Measurements from ENCODE around the gene CHRDL1. TPM values are rescaled to one million over a fixed set of nuclear protein-coding genes. Genes with fewer than 3 reads are reported as not detected.

Gene CHRDL1
- total RNA-seq, 1 donor from 2014 or later: 4.8 TPM

DNA sequence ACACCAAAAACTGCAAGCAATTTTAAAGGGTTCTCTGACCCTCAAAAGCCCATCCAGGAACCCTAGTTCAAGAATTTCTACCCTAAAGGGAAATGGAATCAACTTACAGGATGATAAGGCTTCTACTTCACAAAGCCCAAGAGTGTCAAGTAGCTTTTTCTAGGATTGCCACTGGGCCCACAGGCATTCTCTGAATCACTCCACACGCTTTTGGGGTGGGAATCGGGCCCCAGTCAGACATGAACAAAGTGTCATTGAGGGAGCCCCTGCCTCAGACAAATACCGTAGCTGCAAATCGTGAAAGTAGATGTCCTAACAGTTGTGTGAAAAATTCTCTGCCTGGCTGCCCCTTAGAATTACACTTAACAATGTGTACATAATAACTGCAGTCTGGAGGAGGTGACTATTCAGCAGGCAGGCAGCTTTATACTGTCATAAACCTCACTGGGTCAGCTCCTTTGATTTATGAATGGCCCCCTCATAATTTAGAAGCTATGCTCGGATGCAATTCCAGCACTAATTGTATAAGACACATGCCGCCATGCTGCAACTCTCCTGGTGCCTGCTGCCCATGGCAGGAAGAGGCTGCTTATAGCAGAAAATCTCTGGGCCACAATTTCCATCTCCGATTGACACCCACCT is 36.7 kb downstream of the CHRDL1 start:
- no peaks in the 10 kb centered on the region for H3K9me3 Mint-ChIP-seq (ENCODE audit: unreplicated experiment)
- Histone ChIP-seq H4K20me1 (ENCODE audit: insufficient read depth, low read length) (no peaks in the 10 kb centered on the region), H3K27ac (ENCODE audit: low read depth, low read length) (peak overlapping the region; percentile 66), H3K79me2 (ENCODE audit: insufficient read depth, low read length) (no peaks in the 10 kb centered on the region), H3K4me1 (ENCODE audit: insufficient read depth, low read length) (peaks cover 10% of the 10 kb centered on the region), H3K4me3 (ENCODE audit: insufficient read depth, low read depth, low read length) (no peak overlapping the region), H2AFZ (ENCODE audit: low read depth, low read length) (no peak overlapping the region), H3K27me3 (ENCODE audit: insufficient read depth, low read length) (no peaks in the 10 kb centered on the region), H3K9ac (ENCODE audit: low read length) (no peak overlapping the region), H3K4me2 (ENCODE audit: low read length) (peak overlapping the region; percentile 36), H3K9me3 (ENCODE audit: insufficient read depth, low read depth, low read length) (no peaks in the 10 kb centered on the region), H3K36me3 (ENCODE audit: insufficient read depth, low read length) (no peaks in the 10 kb centered on the region)
- no peak for TF ChIP-seq EZH2 (IDR thresholded peaks at IDR 0.05; ENCODE audit: insufficient read depth, low read length)
- TF ChIP-seq, protein P1, sequence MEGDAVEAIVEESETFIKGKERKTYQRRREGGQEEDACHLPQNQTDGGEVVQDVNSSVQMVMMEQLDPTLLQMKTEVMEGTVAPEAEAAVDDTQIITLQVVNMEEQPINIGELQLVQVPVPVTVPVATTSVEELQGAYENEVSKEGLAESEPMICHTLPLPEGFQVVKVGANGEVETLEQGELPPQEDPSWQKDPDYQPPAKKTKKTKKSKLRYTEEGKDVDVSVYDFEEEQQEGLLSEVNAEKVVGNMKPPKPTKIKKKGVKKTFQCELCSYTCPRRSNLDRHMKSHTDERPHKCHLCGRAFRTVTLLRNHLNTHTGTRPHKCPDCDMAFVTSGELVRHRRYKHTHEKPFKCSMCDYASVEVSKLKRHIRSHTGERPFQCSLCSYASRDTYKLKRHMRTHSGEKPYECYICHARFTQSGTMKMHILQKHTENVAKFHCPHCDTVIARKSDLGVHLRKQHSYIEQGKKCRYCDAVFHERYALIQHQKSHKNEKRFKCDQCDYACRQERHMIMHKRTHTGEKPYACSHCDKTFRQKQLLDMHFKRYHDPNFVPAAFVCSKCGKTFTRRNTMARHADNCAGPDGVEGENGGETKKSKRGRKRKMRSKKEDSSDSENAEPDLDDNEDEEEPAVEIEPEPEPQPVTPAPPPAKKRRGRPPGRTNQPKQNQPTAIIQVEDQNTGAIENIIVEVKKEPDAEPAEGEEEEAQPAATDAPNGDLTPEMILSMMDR (IDR thresholded peaks at IDR 0.05; ENCODE audit: insufficient read depth, low read depth, low read length): no peak
- H3K4me1 Mint-ChIP-seq (ENCODE audit: low read depth, unreplicated experiment): peaks cover 9% of the 10 kb centered on the region
- no peak overlapping the region for H3K27ac Mint-ChIP-seq (ENCODE audit: unreplicated experiment)
- H3K36me3 Mint-ChIP-seq (ENCODE audit: low read depth, unreplicated experiment): no peaks in the 10 kb centered on the region
- no peaks in the 10 kb centered on the region for H3K27me3 Mint-ChIP-seq (ENCODE audit: low read depth, unreplicated experiment)
- DNase-seq (ENCODE audit: low read depth): peak; percentile 46
- FAIRE-seq: no peak
- H3K4me3 Mint-ChIP-seq (ENCODE audit: unreplicated experiment): no peak overlapping the region

- Mint-ChIP-seq H3K4me1 (ENCODE audit: low read depth, unreplicated experiment) (peaks cover 9% of the 10 kb centered on the region), H3K9me3 (ENCODE audit: unreplicated experiment) (no peaks in the 10 kb centered on the region), H3K36me3 (ENCODE audit: low read depth, unreplicated experiment) (no peaks in the 10 kb centered on the region), H3K27ac (ENCODE audit: unreplicated experiment) (no peak overlapping the region), H3K4me3 (ENCODE audit: unreplicated experiment) (no peak overlapping the region), H3K27me3 (ENCODE audit: low read depth, unreplicated experiment) (no peaks in the 10 kb centered on the region)
- DNase-seq (ENCODE audit: low read depth): peak; percentile 81
- no peak for FAIRE-seq
- no peak overlapping the region for H3K9ac ChIP-seq (ENCODE audit: low read length)
- no peaks in the 10 kb centered on the region for H3K27me3 ChIP-seq (ENCODE audit: insufficient read depth, low read length)
- H4K20me1 ChIP-seq (ENCODE audit: insufficient read depth, low read length): no peaks in the 10 kb centered on the region
- H2AFZ ChIP-seq (ENCODE audit: low read depth, low read length): no peak overlapping the region
- no peaks in the 10 kb centered on the region for H3K79me2 ChIP-seq (ENCODE audit: insufficient read depth, low read length)
- peaks cover 10% of the 10 kb centered on the region for H3K4me1 ChIP-seq (ENCODE audit: insufficient read depth, low read length)
- no peak overlapping the region for H3K4me3 ChIP-seq (ENCODE audit: insufficient read depth, low read depth, low read length)
- H3K36me3 ChIP-seq (ENCODE audit: insufficient read depth, low read length): no peaks in the 10 kb centered on the region
- H3K4me2 ChIP-seq (ENCODE audit: low read length): peak overlapping the region; percentile 52
- no peaks in the 10 kb centered on the region for H3K9me3 ChIP-seq (ENCODE audit: insufficient read depth, low read depth, low read length)
- TF ChIP-seq, protein P1 (IDR thresholded peaks at IDR 0.05; ENCODE audit: insufficient read depth, low read depth, low read length): no peak
- TF ChIP-seq EZH2 (IDR thresholded peaks at IDR 0.05; ENCODE audit: insufficient read depth, low read length): no peak
- peak overlapping the region; percentile 63 for H3K27ac ChIP-seq (ENCODE audit: low read depth, low read length)
Measured at GRCh38 chrX:110755611-110756010, 40.0 kb downstream of the CHRDL1 start.

DNA sequence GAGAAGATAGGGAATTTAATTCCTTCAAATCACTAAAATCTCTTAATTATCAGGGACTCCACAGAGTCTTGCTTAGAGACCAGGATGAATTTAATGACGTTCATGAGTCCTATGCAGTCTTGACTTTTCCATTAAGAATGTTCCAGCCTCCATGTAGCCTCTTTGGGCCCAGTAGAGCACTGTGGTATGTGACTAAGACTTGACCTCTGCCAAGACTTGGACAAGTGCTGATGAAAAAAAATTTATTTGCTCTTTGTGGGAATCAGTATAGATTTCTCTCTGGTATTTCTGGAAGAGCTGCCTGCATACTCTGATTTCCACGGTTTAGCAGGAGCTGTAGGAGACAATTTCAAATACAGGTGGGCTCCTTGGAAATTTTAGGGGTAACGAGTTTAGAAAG is 40.6 kb downstream of the CHRDL1 start:
- H3K9me3 Mint-ChIP-seq (ENCODE audit: unreplicated experiment): no peaks in the 10 kb centered on the region
- FAIRE-seq: peak; percentile 65
- peak; percentile 88 for DNase-seq (ENCODE audit: low read depth)
- Histone ChIP-seq H3K9me3 (ENCODE audit: insufficient read depth, low read depth, low read length) (no peaks in the 10 kb centered on the region), H3K4me1 (ENCODE audit: insufficient read depth, low read length) (peaks cover 10% of the 10 kb centered on the region), H3K4me3 (ENCODE audit: insufficient read depth, low read depth, low read length) (no peak overlapping the region), H3K36me3 (ENCODE audit: insufficient read depth, low read length) (no peaks in the 10 kb centered on the region), H3K27ac (ENCODE audit: low read depth, low read length) (peak overlapping the region; percentile 63), H2AFZ (ENCODE audit: low read depth, low read length) (no peak overlapping the region), H3K27me3 (ENCODE audit: insufficient read depth, low read length) (no peaks in the 10 kb centered on the region), H3K79me2 (ENCODE audit: insufficient read depth, low read length) (no peaks in the 10 kb centered on the region), H3K9ac (ENCODE audit: low read length) (no peak overlapping the region), H4K20me1 (ENCODE audit: insufficient read depth, low read length) (no peaks in the 10 kb centered on the region), H3K4me2 (ENCODE audit: low read length) (peak overlapping the region; percentile 52)
- H3K36me3 Mint-ChIP-seq (ENCODE audit: low read depth, unreplicated experiment): no peaks in the 10 kb centered on the region
- H3K4me1 Mint-ChIP-seq (ENCODE audit: low read depth, unreplicated experiment): peaks cover 9% of the 10 kb centered on the region
- no peak overlapping the region for H3K4me3 Mint-ChIP-seq (ENCODE audit: unreplicated experiment)
- TF ChIP-seq, protein P1 (IDR thresholded peaks at IDR 0.05; ENCODE audit: insufficient read depth, low read depth, low read length): no peak
- TF ChIP-seq EZH2 (IDR thresholded peaks at IDR 0.05; ENCODE audit: insufficient read depth, low read length): no peak
- H3K27me3 Mint-ChIP-seq (ENCODE audit: low read depth, unreplicated experiment): no peaks in the 10 kb centered on the region
- no peak overlapping the region for H3K27ac Mint-ChIP-seq (ENCODE audit: unreplicated experiment)
